ENCODE data around the gene ARPC1A. TPM values are rescaled to one million over a fixed set of nuclear protein-coding genes. Genes with fewer than 3 reads are reported as not detected.
A peak's percentile ranks its signal among the peaks of the same experiment; 100 is the strongest.
"Not testable (repeated sequence)": the region's sequence is repeated elsewhere in the genome, so short reads cannot be mapped to it uniquely, and the experiment has no call there.

The ARPC1A gene
- total RNA-seq, 5 donors from 2014 or later (not counting 1 experiment from before 2014, with no cell fraction given) = 30.6 to 49.1 (median 40.4) TPM

DNA sequence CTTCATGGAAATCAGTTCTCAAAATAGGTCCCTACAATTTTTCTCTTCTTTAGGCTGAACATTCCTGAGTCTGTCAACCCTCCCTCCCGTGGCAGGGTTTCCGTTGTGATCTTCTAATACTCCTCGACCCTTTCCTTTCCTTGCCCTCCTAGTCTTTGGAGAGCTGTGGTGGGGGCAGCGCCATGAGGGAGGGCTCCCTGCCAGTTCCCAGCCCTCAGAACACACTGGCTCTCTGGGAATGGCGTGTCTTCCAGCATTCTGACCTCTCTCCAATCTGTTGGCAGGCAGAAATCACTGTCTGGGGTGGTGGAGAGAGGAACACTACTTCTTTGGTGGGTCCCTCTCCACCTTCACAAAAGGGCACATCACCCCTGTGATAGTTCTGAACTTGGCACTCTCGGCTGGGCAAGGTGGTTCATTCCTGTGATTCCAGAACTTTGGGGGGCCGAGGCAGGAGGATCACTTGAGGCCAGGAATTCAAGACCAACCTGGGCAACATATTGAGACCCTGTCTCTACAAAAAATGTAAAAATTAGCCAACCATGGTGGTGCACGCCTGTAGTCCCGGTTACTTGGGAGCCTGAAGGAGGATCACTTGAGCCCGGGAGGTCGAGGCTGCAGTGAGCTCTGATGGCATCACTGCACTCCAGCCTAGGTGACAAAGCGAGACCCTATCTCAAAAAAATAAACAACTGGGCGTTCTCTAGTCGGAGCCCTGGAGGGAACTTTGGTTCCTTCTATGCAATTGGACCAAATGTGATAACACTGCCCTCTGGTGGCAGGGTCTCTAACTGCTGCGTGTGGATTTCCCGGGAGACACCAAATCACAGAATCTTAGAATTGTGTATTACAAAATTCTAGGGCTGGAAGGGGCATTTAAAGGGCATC, 13.1 kb upstream of the ARPC1A start:
- Mint-ChIP-seq H3K9me3 (peaks cover 0 to 4% (median 3%) of the 10 kb centered on the region in 3 donors), H3K4me1 (peaks cover 0 to 8% (median 3%) of the 10 kb centered on the region in 3 donors), H3K27me3 (peaks cover 4 to 7% of the 10 kb centered on the region in 2 donors), H3K27ac (no peak overlapping the region), H3K36me3 (no peaks in the 10 kb centered on the region), H3K4me3 (peak overlapping the region in 2 of 3 donors; percentile 13 to 27)
- DNase-seq (peak; percentile 19 to 84 (median 64)), ATAC-seq (replicated peaks in 1 of 4) (peak; percentile 60 to 70 (median 66))
- peaks cover 0 to 4% of the 10 kb centered on the region in 2 experiments for H3K4me1 ChIP-seq (ENCODE audit: control insufficient read depth in 1 of 2, extremely low read depth in 1 of 2, insufficient read depth in 2 of 2, low read length in 2 of 2)
- peaks cover 0 to 27% of the 10 kb centered on the region in 2 experiments for H3K27me3 ChIP-seq (replicated peaks in 1 of 2; ENCODE audit: control insufficient read depth in 2 of 2, extremely low read depth in 1 of 2, insufficient read depth in 2 of 2, low read length in 1 of 2)
- no peak overlapping the region for H3K4me3 ChIP-seq (ENCODE audit: control insufficient read depth in 1 of 2, extremely low read depth in 1 of 2, low read length in 1 of 2)
- 49% methylated on average over 2 of the region's 16 CpGs for WGBS (ENCODE audit: insufficient coverage)
- CTCF ChIA-PET = interaction anchor here (0.5 to 2.2 kb wide), 6 partner anchors 17 to 1469 kb away, joined by 3 to 14 read pairs (median 6); no protein-coding TSS in a partner anchor
- POLR2A ChIA-PET = no interaction called here
- no peaks in the 10 kb centered on the region for H3K9me3 ChIP-seq
- no peaks in the 10 kb centered on the region for H3K36me3 ChIP-seq (ENCODE audit: control insufficient read depth in 2 of 2, extremely low read depth in 1 of 2, insufficient read depth in 1 of 2, low read length in 1 of 2)
- H3K27ac ChIP-seq (ENCODE audit: low read length) = no peak overlapping the region

DNA sequence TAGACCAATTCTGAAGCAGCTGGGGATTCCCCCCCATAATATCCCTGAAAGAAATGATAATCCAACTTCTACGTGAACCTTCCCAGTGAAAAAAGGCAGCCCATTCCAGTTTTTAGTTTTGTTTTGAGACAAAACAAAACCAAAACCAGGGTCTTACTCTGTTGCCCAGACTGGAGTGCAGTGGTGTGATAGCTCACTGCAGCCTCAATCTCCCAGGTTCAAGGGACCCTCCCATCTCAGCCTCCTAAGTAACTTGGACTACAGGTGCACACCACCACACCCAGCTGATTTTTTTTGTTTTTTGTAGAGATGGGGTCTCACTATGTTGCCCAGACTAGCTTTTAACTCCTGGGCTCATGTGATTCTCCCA, 12.5 kb upstream of the ARPC1A start:
- POLR2A ChIA-PET = no interaction called here

DNA sequence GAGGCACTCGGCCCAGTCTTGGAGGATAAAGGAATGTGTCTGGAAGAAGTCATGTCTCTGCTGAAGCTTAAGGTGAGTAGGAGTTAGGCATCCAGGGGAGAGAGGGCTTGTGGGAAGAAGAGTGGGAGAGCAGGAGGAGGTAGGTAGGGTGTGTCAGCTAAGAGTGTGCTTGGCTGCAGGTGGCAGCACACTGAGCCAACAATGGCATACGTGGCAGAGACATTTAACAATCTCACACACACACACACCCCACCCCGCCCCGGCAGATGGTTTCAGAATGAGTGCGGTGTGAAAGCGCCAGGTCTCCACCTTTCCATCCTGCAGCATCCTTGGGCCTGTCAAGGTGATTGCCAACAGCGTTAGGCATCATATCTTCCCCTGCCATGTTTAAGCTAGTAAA, 11.2 kb upstream of the ARPC1A start:
- Histone ChIP-seq H3K4me3 (ENCODE audit: control insufficient read depth in 1 of 2, extremely low read depth in 1 of 2, low read length in 1 of 2) (no peak overlapping the region), H3K36me3 (ENCODE audit: control insufficient read depth in 2 of 2, extremely low read depth in 1 of 2, insufficient read depth in 1 of 2, low read length in 1 of 2) (no peaks in the 10 kb centered on the region), H3K4me1 (ENCODE audit: control insufficient read depth in 1 of 2, extremely low read depth in 1 of 2, insufficient read depth in 2 of 2, low read length in 2 of 2) (peaks cover 0 to 4% of the 10 kb centered on the region in 2 experiments), H3K9me3 (no peaks in the 10 kb centered on the region), H3K27me3 (replicated peaks in 1 of 2; ENCODE audit: control insufficient read depth in 2 of 2, extremely low read depth in 1 of 2, insufficient read depth in 2 of 2, low read length in 1 of 2) (peaks cover 0 to 27% of the 10 kb centered on the region in 2 experiments), H3K27ac (ENCODE audit: low read length) (no peak overlapping the region)
- peaks cover 4 to 6% of the 10 kb centered on the region in 2 donors for H3K27me3 Mint-ChIP-seq
- no peak overlapping the region for H3K4me3 Mint-ChIP-seq
- no peak for DNase-seq
- H3K9me3 Mint-ChIP-seq = peaks cover 0 to 4% (median 3%) of the 10 kb centered on the region in 3 donors
- POLR2A ChIA-PET = interaction anchor here in 1 of 2 donors (0.6 kb wide), 1 partner anchor 363 kb away, joined by 3 read pairs; no protein-coding TSS in a partner anchor
- H3K36me3 Mint-ChIP-seq = no peaks in the 10 kb centered on the region
- no peak for ATAC-seq (replicated peaks in 1 of 4)
- WGBS (ENCODE audit: insufficient coverage) = 18% methylated on average over 5 of the region's 7 CpGs
- CTCF ChIA-PET = interaction anchor here in 1 of 2 donors (0.6 kb wide), 1 partner anchor 22 kb away, joined by 6 read pairs; no protein-coding TSS in a partner anchor
- peaks cover 0 to 8% (median 3%) of the 10 kb centered on the region in 3 donors for H3K4me1 Mint-ChIP-seq
- H3K27ac Mint-ChIP-seq = no peak overlapping the region

More for the DNA sequence above, 12.5 kb upstream of the ARPC1A start:
- no peaks in the 10 kb centered on the region for H3K36me3 Mint-ChIP-seq
- peaks cover 0 to 4% (median 3%) of the 10 kb centered on the region in 3 donors for H3K9me3 Mint-ChIP-seq
- no peak overlapping the region for H3K27ac ChIP-seq (ENCODE audit: low read length)
- H3K36me3 ChIP-seq (ENCODE audit: control insufficient read depth in 2 of 2, extremely low read depth in 1 of 2, insufficient read depth in 1 of 2, low read length in 1 of 2) = no peaks in the 10 kb centered on the region
- peaks cover 4 to 7% of the 10 kb centered on the region in 2 donors for H3K27me3 Mint-ChIP-seq
- CTCF ChIA-PET = interaction anchor here (0.5 to 1.6 kb wide), 6 partner anchors 16 to 1468 kb away, joined by 3 to 7 read pairs (median 5); no protein-coding TSS in a partner anchor
- H3K27ac Mint-ChIP-seq = no peak overlapping the region
- H3K9me3 ChIP-seq = no peaks in the 10 kb centered on the region
- H3K4me1 ChIP-seq (ENCODE audit: control insufficient read depth in 1 of 2, extremely low read depth in 1 of 2, insufficient read depth in 2 of 2, low read length in 2 of 2) = peaks cover 0 to 4% of the 10 kb centered on the region in 2 experiments
- H3K27me3 ChIP-seq (replicated peaks in 1 of 2; ENCODE audit: control insufficient read depth in 2 of 2, extremely low read depth in 1 of 2, insufficient read depth in 2 of 2, low read length in 1 of 2) = peaks cover 0 to 27% of the 10 kb centered on the region in 2 experiments
- WGBS (ENCODE audit: insufficient coverage) = no CpG with 5 or more reads among the region's 1 CpG
- peak overlapping the region in 2 of 3 donors; percentile 27 to 34 for H3K4me3 Mint-ChIP-seq
- peaks cover 0 to 8% (median 3%) of the 10 kb centered on the region in 3 donors for H3K4me1 Mint-ChIP-seq
- DNase-seq (no peak), ATAC-seq (replicated peaks in 1 of 4) (peak in 1 of 4 experiments; percentile 38)
- H3K4me3 ChIP-seq (ENCODE audit: control insufficient read depth in 1 of 2, extremely low read depth in 1 of 2, low read length in 1 of 2) = no peak overlapping the region

DNA sequence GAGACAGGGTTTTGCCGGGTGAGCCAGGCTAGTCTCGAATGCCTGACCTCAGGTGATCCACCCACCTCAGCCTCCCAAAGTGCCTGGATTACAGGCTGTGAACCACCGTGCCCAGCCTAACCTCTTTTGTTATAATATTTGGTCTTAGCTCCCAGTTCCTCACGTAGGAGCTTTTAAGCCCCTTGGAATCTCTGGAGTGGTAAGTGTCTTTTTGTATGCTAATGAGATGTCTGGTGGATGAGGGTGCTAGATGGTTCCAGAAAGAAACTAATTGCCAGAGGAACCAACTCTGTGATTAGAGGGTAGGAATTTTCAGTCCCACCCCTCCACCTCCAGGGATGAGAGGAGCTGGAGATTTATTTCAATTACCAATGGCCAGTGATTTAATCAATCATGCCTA, 5.3 kb upstream of the ARPC1A start:
- no peak for ATAC-seq (replicated peaks in 1 of 4)
- DNase-seq = no peak
- Histone ChIP-seq H3K4me1 (ENCODE audit: control insufficient read depth in 1 of 2, extremely low read depth in 1 of 2, insufficient read depth in 2 of 2, low read length in 2 of 2) (peaks cover 6 to 7% of the 10 kb centered on the region in 2 experiments), H3K36me3 (ENCODE audit: control insufficient read depth in 2 of 2, extremely low read depth in 1 of 2, insufficient read depth in 1 of 2, low read length in 1 of 2) (no peaks in the 10 kb centered on the region), H3K4me3 (ENCODE audit: control insufficient read depth in 1 of 2, extremely low read depth in 1 of 2, low read length in 1 of 2) (no peak overlapping the region), H3K27me3 (replicated peaks in 1 of 2; ENCODE audit: control insufficient read depth in 2 of 2, extremely low read depth in 1 of 2, insufficient read depth in 2 of 2, low read length in 1 of 2) (peaks cover 0 to 5% of the 10 kb centered on the region in 2 experiments), H3K27ac (ENCODE audit: low read length) (no peak overlapping the region), H3K9me3 (no peaks in the 10 kb centered on the region)
- WGBS (ENCODE audit: insufficient coverage) = 90% methylated on average over 2 of the region's 4 CpGs
- Mint-ChIP-seq H3K27ac (no peak overlapping the region), H3K9me3 (no peaks in the 10 kb centered on the region), H3K4me1 (peaks cover 0 to 6% (median 0%) of the 10 kb centered on the region in 3 donors), H3K27me3 (no peaks in the 10 kb centered on the region), H3K36me3 (no peaks in the 10 kb centered on the region), H3K4me3 (no peak overlapping the region)
- ChIA-PET CTCF (interaction anchor here in 1 of 2 donors (0.6 kb wide), 1 partner anchor 24 kb away, joined by 8 read pairs; no protein-coding TSS in a partner anchor), POLR2A (no interaction called here)

DNA sequence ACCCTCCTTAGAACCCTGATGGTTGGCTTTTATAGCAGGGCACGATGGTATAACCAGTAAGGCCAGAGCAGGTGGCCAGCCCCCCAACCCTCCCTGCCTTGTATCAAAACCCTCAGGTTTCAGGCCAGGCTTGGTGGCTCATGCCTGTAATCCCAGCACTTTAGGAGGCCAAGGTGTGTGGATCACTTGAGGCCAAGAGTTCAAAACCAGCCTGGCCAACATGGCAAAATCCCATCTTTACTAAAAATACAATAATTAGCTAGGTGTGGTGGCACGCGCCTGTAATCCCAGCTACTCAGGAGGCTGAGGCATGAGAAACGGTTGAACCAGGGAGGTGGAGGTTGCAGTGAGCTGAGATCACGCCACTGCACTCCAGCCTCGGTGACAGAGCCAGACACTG, 3.0 kb upstream of the ARPC1A start:
- H3K36me3 Mint-ChIP-seq; H3K27me3 Mint-ChIP-seq; H3K9me3 ChIP-seq; H3K4me3 ChIP-seq (ENCODE audit: control insufficient read depth in 1 of 2, extremely low read depth in 1 of 2, low read length in 1 of 2); ATAC-seq (replicated peaks in 1 of 4); H3K27me3 ChIP-seq (replicated peaks in 1 of 2; ENCODE audit: control insufficient read depth in 2 of 2, extremely low read depth in 1 of 2, insufficient read depth in 2 of 2, low read length in 1 of 2); H3K9me3 Mint-ChIP-seq; H3K36me3 ChIP-seq (ENCODE audit: control insufficient read depth in 2 of 2, extremely low read depth in 1 of 2, insufficient read depth in 1 of 2, low read length in 1 of 2); DNase-seq; H3K27ac ChIP-seq (ENCODE audit: low read length); H3K4me3 Mint-ChIP-seq; H3K27ac Mint-ChIP-seq; CTCF ChIA-PET: not testable (repeated sequence)
- POLR2A ChIA-PET = interaction anchor here in 1 of 2 donors (0.7 kb wide), 1 partner anchor 722 kb away, joined by 5 read pairs; no protein-coding TSS in a partner anchor
- WGBS (ENCODE audit: insufficient coverage) = no CpG with 5 or more reads among the region's 6 CpGs
- peaks cover 19 to 24% of the 10 kb centered on the region in 2 experiments for H3K4me1 ChIP-seq (ENCODE audit: control insufficient read depth in 1 of 2, extremely low read depth in 1 of 2, insufficient read depth in 2 of 2, low read length in 2 of 2)
- peaks cover 15 to 19% (median 17%) of the 10 kb centered on the region in 3 donors for H3K4me1 Mint-ChIP-seq

DNA sequence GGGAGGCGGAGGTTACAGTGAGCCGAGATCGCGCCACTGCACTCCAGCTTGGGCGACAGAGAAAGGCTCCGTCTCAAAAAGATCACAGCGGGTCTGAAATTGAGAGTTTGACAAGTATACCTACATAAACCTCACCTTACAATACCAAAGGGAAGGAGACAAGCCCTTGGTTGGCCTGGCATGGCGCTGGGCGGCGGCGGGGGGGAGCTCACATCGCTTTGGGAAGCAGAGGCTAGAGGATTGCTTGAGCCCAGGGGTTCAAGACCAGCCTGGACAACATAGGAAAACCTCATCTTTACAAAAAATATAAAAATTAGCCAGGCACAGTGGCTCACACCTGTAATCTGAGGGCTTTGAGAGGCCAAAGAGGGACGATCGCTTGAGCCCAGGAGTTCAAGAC, 1.1 kb upstream of the ARPC1A start:
- DNase-seq = no peak
- 100% methylated on average over 2 of the region's 14 CpGs for WGBS (ENCODE audit: insufficient coverage)
- CTCF ChIA-PET = no interaction called here
- Histone ChIP-seq H3K9me3 (no peaks in the 10 kb centered on the region), H3K4me3 (ENCODE audit: control insufficient read depth in 1 of 2, extremely low read depth in 1 of 2, low read length in 1 of 2) (no peak overlapping the region), H3K36me3 (ENCODE audit: control insufficient read depth in 2 of 2, extremely low read depth in 1 of 2, insufficient read depth in 1 of 2, low read length in 1 of 2) (no peaks in the 10 kb centered on the region), H3K27me3 (replicated peaks in 1 of 2; ENCODE audit: control insufficient read depth in 2 of 2, extremely low read depth in 1 of 2, insufficient read depth in 2 of 2, low read length in 1 of 2) (peaks cover 0 to 2% of the 10 kb centered on the region in 2 experiments), H3K4me1 (ENCODE audit: control insufficient read depth in 1 of 2, extremely low read depth in 1 of 2, insufficient read depth in 2 of 2, low read length in 2 of 2) (peaks cover 24 to 36% of the 10 kb centered on the region in 2 experiments), H3K27ac (ENCODE audit: low read length) (no peak overlapping the region)
- ATAC-seq (replicated peaks in 1 of 4) = no peak
- Mint-ChIP-seq H3K27ac (no peak overlapping the region), H3K4me3 (peak overlapping the region; percentile 84 to 94 (median 88)), H3K27me3 (no peaks in the 10 kb centered on the region), H3K9me3 (no peaks in the 10 kb centered on the region), H3K4me1 (peaks cover 30 to 33% (median 32%) of the 10 kb centered on the region in 3 donors), H3K36me3 (no peaks in the 10 kb centered on the region)
- POLR2A ChIA-PET = no interaction called here
